Smooth muscle cell (in vitro differentiated cells): ENCODE data around the gene SIX2. TPM values are rescaled to one million over a fixed set of nuclear protein-coding genes. Genes with fewer than 3 reads are reported as not detected.

Experiments
- DNase-seq: peaks from one replicate; lab custom pipeline; 2025; ENCODE audit not compliant: unreplicated experiment; lab: John Stamatoyannopoulos, UW
- H2AFZ ChIP-seq: fragments of 200-600 bp; sonication (generic); 2 replicates; pipeline ENCODE4 v1.6.0; 2016; ENCODE audit warnings: antibody characterized with exemption, low read depth, mild to moderate bottlenecking
- H3F3A ChIP-seq: fragments of 200-600 bp; sonication (generic); 2 replicates; pipeline ENCODE4 v1.6.0; 2017; ENCODE audit warnings: antibody characterized with exemption, low read depth
- H3K27ac ChIP-seq: fragments of 200-600 bp; sonication (generic); 2 replicates; pipeline ENCODE4 v1.5.1; 2016; ENCODE audit warnings: low read depth, mild to moderate bottlenecking
- H3K27me3 ChIP-seq: fragments of 200-600 bp; sonication (generic); 2 replicates; pipeline ENCODE4 v1.6.1; 2016; ENCODE audit warnings: low read depth, mild to moderate bottlenecking
- H3K36me3 ChIP-seq: fragments of 200-600 bp; sonication (generic); 2 replicates; pipeline ENCODE4 v1.5.1; 2016; ENCODE audit warnings: low read depth
- H3K4me1 ChIP-seq: fragments of 200-600 bp; sonication (generic); 2 replicates; pipeline ENCODE4 v1.5.1; 2016; ENCODE audit warnings: low read depth
- H3K4me2 ChIP-seq: fragments of 200-600 bp; sonication (generic); 2 replicates; pipeline ENCODE4 v1.6.0; 2016; ENCODE audit warnings: mild to moderate bottlenecking
- H3K4me3 ChIP-seq: fragments of 200-600 bp; sonication (generic); 2 replicates; pipeline ENCODE4 v1.5.1; 2016; ENCODE audit warnings: mild to moderate bottlenecking
- H3K79me2 ChIP-seq: fragments of 200-600 bp; sonication (generic); 2 replicates; pipeline ENCODE4 v1.6.0; 2016; ENCODE audit warnings: low read depth, mild to moderate bottlenecking
- H3K9ac ChIP-seq: fragments of 200-600 bp; sonication (generic); 2 replicates; pipeline ENCODE4 v1.6.0; 2016; ENCODE audit warnings: low read depth
- H3K9me3 ChIP-seq: fragments of 200-600 bp; sonication (generic); replicated peaks from 2 replicates; pipeline ENCODE4 v1.5.1; 2016; ENCODE audit warnings: low read depth
- H4K20me1 ChIP-seq: fragments of 200-600 bp; sonication (generic); 2 replicates; pipeline ENCODE4 v1.6.0; 2016; ENCODE audit warnings: low read depth
- WGBS: methylation state at CpG from one replicate; pipeline ENCODE4 v1.1.7; 2016; ENCODE audit warnings: low lambda C conversion rate; 5-methylcytosine and 5-hydroxymethylcytosine counted together
- polyA plus RNA-seq: library from polyadenylated mRNA; unstranded; fragments of >200 nt; fragmentation: Nextera tagmentation; extraction: Ambion mirVana; gene quantifications from 2 replicates; pipeline ENCODE4 v1.2.1, GENCODE V29; 2016
- total RNA-seq: library from RNA; depleted of rRNA; stranded (reverse); fragments of >200 nt; gene quantifications from 2 replicates; pipeline ENCODE4 v1.2.3, GENCODE V29; 2014
- TF ChIP-seq, protein P1 (sequence below): fragments of 200-600 bp; sonication (generic); IDR thresholded peaks from 2 replicates; pipeline ENCODE4 v1.5.1; 2017; ENCODE audit warnings: borderline replicate concordance, mild to moderate bottlenecking, antibody characterized with exemption; ENCODE audit not compliant: insufficient read depth, poor library complexity, severe bottlenecking

The SIX2 gene
- total and polyA plus RNA-seq, 2 experiments from 2014 or later, result 0.18 TPM; not detected in 1

DNA sequence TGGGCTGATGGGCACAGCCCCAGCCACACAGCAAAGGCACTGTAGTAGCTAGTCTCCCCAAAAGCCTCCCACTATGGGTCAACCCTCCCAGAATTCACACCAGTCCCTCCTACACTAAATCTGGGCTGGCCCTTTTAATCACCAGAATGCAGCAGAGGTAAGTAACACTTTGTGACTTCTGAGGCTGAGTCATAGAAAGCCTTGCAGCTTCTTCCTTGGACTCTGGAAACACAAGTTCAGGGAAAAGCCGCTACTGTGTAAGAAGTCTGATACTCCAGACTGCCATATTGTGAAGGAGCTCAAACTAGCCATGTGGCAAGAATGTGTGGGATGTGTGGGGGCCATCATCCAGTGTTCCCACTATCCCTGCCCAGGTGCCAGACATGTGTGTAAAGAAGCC, 19.0 kb upstream of the SIX2 start:
- no peak overlapping the region for H2AFZ ChIP-seq
- no peak overlapping the region for H3K27ac ChIP-seq
- WGBS, result 63% methylated on average over 1 of the region's 1 CpG
- H4K20me1 ChIP-seq, result no peaks in the 10 kb centered on the region
- no peak overlapping the region for H3K4me3 ChIP-seq
- no peak for DNase-seq
- peaks cover 6% of the 10 kb centered on the region for H3K27me3 ChIP-seq
- H3K36me3 ChIP-seq, result no peaks in the 10 kb centered on the region
- TF ChIP-seq, protein P1, sequence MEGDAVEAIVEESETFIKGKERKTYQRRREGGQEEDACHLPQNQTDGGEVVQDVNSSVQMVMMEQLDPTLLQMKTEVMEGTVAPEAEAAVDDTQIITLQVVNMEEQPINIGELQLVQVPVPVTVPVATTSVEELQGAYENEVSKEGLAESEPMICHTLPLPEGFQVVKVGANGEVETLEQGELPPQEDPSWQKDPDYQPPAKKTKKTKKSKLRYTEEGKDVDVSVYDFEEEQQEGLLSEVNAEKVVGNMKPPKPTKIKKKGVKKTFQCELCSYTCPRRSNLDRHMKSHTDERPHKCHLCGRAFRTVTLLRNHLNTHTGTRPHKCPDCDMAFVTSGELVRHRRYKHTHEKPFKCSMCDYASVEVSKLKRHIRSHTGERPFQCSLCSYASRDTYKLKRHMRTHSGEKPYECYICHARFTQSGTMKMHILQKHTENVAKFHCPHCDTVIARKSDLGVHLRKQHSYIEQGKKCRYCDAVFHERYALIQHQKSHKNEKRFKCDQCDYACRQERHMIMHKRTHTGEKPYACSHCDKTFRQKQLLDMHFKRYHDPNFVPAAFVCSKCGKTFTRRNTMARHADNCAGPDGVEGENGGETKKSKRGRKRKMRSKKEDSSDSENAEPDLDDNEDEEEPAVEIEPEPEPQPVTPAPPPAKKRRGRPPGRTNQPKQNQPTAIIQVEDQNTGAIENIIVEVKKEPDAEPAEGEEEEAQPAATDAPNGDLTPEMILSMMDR, result no peak
- no peak overlapping the region for H3K9ac ChIP-seq
- H3K79me2 ChIP-seq, result no peaks in the 10 kb centered on the region
- H3F3A ChIP-seq, result no peaks in the 10 kb centered on the region
- no peaks in the 10 kb centered on the region for H3K4me1 ChIP-seq
- no peak overlapping the region for H3K4me2 ChIP-seq
- H3K9me3 ChIP-seq, result no peaks in the 10 kb centered on the region

DNA sequence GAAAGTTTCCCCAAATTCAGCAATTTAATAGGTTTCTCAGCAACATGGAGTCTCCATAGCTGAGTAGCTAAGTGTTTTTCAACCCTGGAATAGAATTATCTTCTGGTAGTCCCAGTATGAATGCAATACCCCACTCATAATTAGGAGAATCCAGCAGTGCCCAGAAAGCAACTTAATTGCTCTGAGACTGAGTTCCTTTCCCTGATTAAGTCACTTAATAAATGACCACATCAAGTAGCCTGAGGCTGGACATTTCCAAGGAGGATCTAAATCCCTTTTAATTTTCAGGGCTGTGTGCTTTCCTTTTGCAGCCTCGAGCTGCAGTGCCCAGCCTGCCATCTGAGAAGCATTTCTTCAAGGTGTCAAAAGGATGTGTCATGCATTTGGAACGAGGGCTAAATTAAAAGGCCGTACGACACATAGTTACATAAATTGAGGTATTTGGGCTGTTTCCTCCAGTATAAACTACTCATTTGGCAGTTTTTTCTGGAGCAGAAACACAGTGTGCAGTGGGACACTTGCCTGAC, 17.7 kb upstream of the SIX2 start:
- Histone ChIP-seq H2AFZ (no peak overlapping the region), H3K4me1 (no peaks in the 10 kb centered on the region), H3K9me3 (no peaks in the 10 kb centered on the region), H3K27ac (no peak overlapping the region), H3K9ac (no peak overlapping the region), H3F3A (no peaks in the 10 kb centered on the region), H3K79me2 (no peaks in the 10 kb centered on the region), H3K4me3 (no peak overlapping the region), H4K20me1 (no peaks in the 10 kb centered on the region), H3K27me3 (peaks cover 17% of the 10 kb centered on the region), H3K4me2 (no peak overlapping the region), H3K36me3 (no peaks in the 10 kb centered on the region)
- WGBS, result 67% methylated on average over 4 of the region's 4 CpGs
- TF ChIP-seq, protein P1, result no peak
- no peak for DNase-seq

DNA sequence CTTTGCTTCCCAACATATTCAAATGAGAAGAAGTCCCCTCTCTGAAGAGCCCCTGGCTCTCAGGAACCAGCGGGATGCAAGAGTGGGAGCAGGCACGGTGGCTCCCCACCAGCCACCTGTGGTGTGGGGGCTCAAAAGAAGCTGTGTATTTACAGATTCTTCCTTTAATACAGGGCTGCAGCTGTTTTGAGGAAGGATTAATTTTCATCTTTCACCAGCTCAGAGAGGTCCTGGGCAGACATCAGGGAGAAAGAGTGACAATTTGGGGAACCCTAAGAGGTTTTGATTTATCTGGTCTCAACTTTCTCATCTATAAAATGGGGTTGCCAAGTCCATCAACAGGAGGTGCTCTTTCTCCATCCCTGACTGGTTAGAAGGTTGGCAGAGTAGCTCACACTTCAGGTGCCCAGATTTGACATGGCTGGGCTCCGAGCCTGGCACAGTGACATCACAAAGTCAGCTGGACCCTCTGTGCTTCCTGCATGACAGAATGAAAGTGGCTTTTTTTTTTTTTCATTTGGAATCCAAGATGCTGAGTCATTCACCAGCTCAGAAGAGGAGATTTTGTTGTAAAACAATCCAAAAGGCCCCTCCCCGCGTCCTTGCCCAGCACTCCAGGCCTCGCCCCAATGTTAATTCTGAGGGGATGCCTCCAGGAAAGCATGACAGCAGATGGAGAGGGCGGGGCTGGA, 15.5 kb upstream of the SIX2 start:
- no peak overlapping the region for H3K4me2 ChIP-seq
- H3K4me1 ChIP-seq, result no peaks in the 10 kb centered on the region
- no peak for DNase-seq
- TF ChIP-seq, protein P1, result no peak
- no peaks in the 10 kb centered on the region for H3K9me3 ChIP-seq
- H2AFZ ChIP-seq, result no peak overlapping the region
- peaks cover 27% of the 10 kb centered on the region for H3K27me3 ChIP-seq
- H4K20me1 ChIP-seq, result no peaks in the 10 kb centered on the region
- no peaks in the 10 kb centered on the region for H3F3A ChIP-seq
- H3K79me2 ChIP-seq, result no peaks in the 10 kb centered on the region
- no peaks in the 10 kb centered on the region for H3K36me3 ChIP-seq
- WGBS, result 53% methylated on average over 7 of the region's 7 CpGs
- H3K9ac ChIP-seq, result no peak overlapping the region
- H3K4me3 ChIP-seq, result no peak overlapping the region
- no peak overlapping the region for H3K27ac ChIP-seq

DNA sequence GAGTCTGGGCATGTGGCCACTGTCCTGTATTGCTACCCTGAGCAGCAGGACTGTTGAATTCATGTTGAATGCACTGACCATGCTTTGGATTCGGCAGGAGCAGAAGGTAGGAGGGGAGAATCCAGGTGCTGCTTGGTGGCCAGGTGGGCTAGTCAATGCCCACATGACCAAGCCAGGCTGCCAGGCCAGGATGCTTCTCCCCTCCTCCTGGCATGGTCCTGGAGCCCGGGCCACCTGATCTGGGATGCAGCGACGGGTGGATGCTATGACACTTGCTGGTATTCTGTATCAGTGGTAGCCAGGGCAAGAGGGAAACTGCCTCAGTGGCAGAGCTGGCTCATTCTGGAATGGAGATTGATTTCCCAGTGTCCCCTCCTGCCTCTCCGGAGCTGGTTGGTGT, 14.8 kb upstream of the SIX2 start:
- no peak overlapping the region for H3K9ac ChIP-seq
- peaks cover 34% of the 10 kb centered on the region for H3K27me3 ChIP-seq
- H3K4me3 ChIP-seq, result no peak overlapping the region
- no peak overlapping the region for H2AFZ ChIP-seq
- no peaks in the 10 kb centered on the region for H3K4me1 ChIP-seq
- no peak overlapping the region for H3K27ac ChIP-seq
- no peaks in the 10 kb centered on the region for H3K9me3 ChIP-seq
- WGBS, result 95% methylated on average over 5 of the region's 5 CpGs
- no peaks in the 10 kb centered on the region for H3K36me3 ChIP-seq
- TF ChIP-seq, protein P1, result no peak
- no peak for DNase-seq
- no peaks in the 10 kb centered on the region for H3K79me2 ChIP-seq
- H3F3A ChIP-seq, result no peaks in the 10 kb centered on the region
- H3K4me2 ChIP-seq, result no peak overlapping the region
- no peaks in the 10 kb centered on the region for H4K20me1 ChIP-seq
